ENCODE measurements around the gene ANO7.

Gene ANO7

GRCh38 chr2:241239552-241240202, 51.2 kb downstream of the ANO7 start:
- H4K20me1 ChIP-seq (ENCODE audit: insufficient read depth, low read length), result no peaks in the 10 kb centered on the region

GRCh38 chr2:241240320-241241004, 52.0 kb downstream of the ANO7 start:
- DNase-seq, result no peak
- Histone ChIP-seq H3K9me2 (replicated peaks; ENCODE audit: insufficient read depth, low read length) (no peaks in the 10 kb centered on the region), H3F3A (ENCODE audit: insufficient read depth, low read length) (peaks cover 7% of the 10 kb centered on the region; the same call in 1 of the 2 replicates)

More at GRCh38 chr2:241239552-241240202, 51.2 kb downstream of the ANO7 start:
- no peak for DNase-seq
- no peak overlapping the region for H3K4me2 ChIP-seq (ENCODE audit: low read depth, low read length)
- no peak overlapping the region for H3K4me3 ChIP-seq (ENCODE audit: low read length)
- TF ChIP-seq EZH2 (optimal IDR thresholded peaks at IDR 0.05; ENCODE audit: low read depth, low read length), result no peak
- no peak for TF ChIP-seq EZH2phosphoT487 (IDR thresholded peaks at IDR 0.05; ENCODE audit: low read length)
- TF ChIP-seq CTCF (IDR thresholded peaks at IDR 0.05; ENCODE audit: low read length), result no peak
- no peaks in the 10 kb centered on the region for H3K9me2 ChIP-seq (replicated peaks; ENCODE audit: insufficient read depth, low read length)
- H2AFZ ChIP-seq (ENCODE audit: low read length), result no peak overlapping the region
- no peaks in the 10 kb centered on the region for H3K27me3 ChIP-seq (replicated peaks; ENCODE audit: insufficient read depth, low read length)
- H3F3A ChIP-seq (ENCODE audit: insufficient read depth, low read length), result peaks cover 7% of the 10 kb centered on the region; the same call in 1 of the 2 replicates
- H3K4me1 ChIP-seq (ENCODE audit: low read length), result no peaks in the 10 kb centered on the region
- peaks cover 25% of the 10 kb centered on the region for H3K79me2 ChIP-seq (ENCODE audit: low read length)
- H3K36me3 ChIP-seq (replicated peaks; ENCODE audit: insufficient read depth, low read length), result peaks cover 7% of the 10 kb centered on the region; the same call in 1 of the 2 replicates
- H3K9ac ChIP-seq (ENCODE audit: low read length), result no peak overlapping the region
- H3K27ac ChIP-seq (ENCODE audit: low read length), result no peak overlapping the region
- no peaks in the 10 kb centered on the region for H3K9me3 ChIP-seq (replicated peaks; ENCODE audit: insufficient read depth, low read length)

GRCh38 chr2:241241669-241242068, 53.2 kb downstream of the ANO7 start:
- no peaks in the 10 kb centered on the region for H3K4me1 ChIP-seq (ENCODE audit: low read length)
- no peak overlapping the region for H3K27ac ChIP-seq (ENCODE audit: low read length)
- no peaks in the 10 kb centered on the region for H4K20me1 ChIP-seq (ENCODE audit: insufficient read depth, low read length)
- no peak overlapping the region for H3K4me2 ChIP-seq (ENCODE audit: low read depth, low read length)
- H3K36me3 ChIP-seq (replicated peaks; ENCODE audit: insufficient read depth, low read length), result peaks cover 10% of the 10 kb centered on the region; the same call in 1 of the 2 replicates
- no peak overlapping the region for H3K4me3 ChIP-seq (ENCODE audit: low read length)
- peaks cover 7% of the 10 kb centered on the region; the same call in 1 of the 2 replicates for H3F3A ChIP-seq (ENCODE audit: insufficient read depth, low read length)
- H3K27me3 ChIP-seq (replicated peaks; ENCODE audit: insufficient read depth, low read length), result no peaks in the 10 kb centered on the region
- no peaks in the 10 kb centered on the region for H3K9me3 ChIP-seq (replicated peaks; ENCODE audit: insufficient read depth, low read length)
- no peak overlapping the region for H2AFZ ChIP-seq (ENCODE audit: low read length)
- H3K9me2 ChIP-seq (replicated peaks; ENCODE audit: insufficient read depth, low read length), result no peaks in the 10 kb centered on the region
- H3K79me2 ChIP-seq (ENCODE audit: low read length), result peaks cover 25% of the 10 kb centered on the region
- H3K9ac ChIP-seq (ENCODE audit: low read length), result no peak overlapping the region
- no peak for DNase-seq
- TF ChIP-seq CTCF (IDR thresholded peaks at IDR 0.05; ENCODE audit: low read length) (no peak), EZH2phosphoT487 (IDR thresholded peaks at IDR 0.05; ENCODE audit: low read length) (no peak), EZH2 (optimal IDR thresholded peaks at IDR 0.05; ENCODE audit: low read depth, low read length) (no peak)

More at GRCh38 chr2:241240320-241241004, 52.0 kb downstream of the ANO7 start:
- Histone ChIP-seq H3K27me3 (replicated peaks; ENCODE audit: insufficient read depth, low read length) (no peaks in the 10 kb centered on the region), H3K4me1 (ENCODE audit: low read length) (no peaks in the 10 kb centered on the region), H3K4me3 (ENCODE audit: low read length) (no peak overlapping the region), H4K20me1 (ENCODE audit: insufficient read depth, low read length) (no peaks in the 10 kb centered on the region), H2AFZ (ENCODE audit: low read length) (no peak overlapping the region), H3K4me2 (ENCODE audit: low read depth, low read length) (no peak overlapping the region), H3K27ac (ENCODE audit: low read length) (no peak overlapping the region), H3K79me2 (ENCODE audit: low read length) (peaks cover 25% of the 10 kb centered on the region), H3K9ac (ENCODE audit: low read length) (no peak overlapping the region), H3K36me3 (replicated peaks; ENCODE audit: insufficient read depth, low read length) (peaks cover 7% of the 10 kb centered on the region; the same call in 1 of the 2 replicates), H3K9me3 (replicated peaks; ENCODE audit: insufficient read depth, low read length) (no peaks in the 10 kb centered on the region)
- TF ChIP-seq EZH2phosphoT487 (IDR thresholded peaks at IDR 0.05; ENCODE audit: low read length) (no peak), CTCF (IDR thresholded peaks at IDR 0.05; ENCODE audit: low read length) (no peak), EZH2 (optimal IDR thresholded peaks at IDR 0.05; ENCODE audit: low read depth, low read length) (no peak)

Data from MM.1S (cell line).